ENCODE results near the gene CYSRT1. TPM values are rescaled to one million over a fixed set of nuclear protein-coding genes. Genes with fewer than 3 reads are reported as not detected.
A peak's percentile ranks its signal among the peaks of the same experiment; 100 is the strongest.

CYSRT1 gene
- total and polyA plus RNA-seq, 7 experiments from 2014 or later, result 0.45 to 0.63 (median 0.49) TPM; not detected in 3

DNA sequence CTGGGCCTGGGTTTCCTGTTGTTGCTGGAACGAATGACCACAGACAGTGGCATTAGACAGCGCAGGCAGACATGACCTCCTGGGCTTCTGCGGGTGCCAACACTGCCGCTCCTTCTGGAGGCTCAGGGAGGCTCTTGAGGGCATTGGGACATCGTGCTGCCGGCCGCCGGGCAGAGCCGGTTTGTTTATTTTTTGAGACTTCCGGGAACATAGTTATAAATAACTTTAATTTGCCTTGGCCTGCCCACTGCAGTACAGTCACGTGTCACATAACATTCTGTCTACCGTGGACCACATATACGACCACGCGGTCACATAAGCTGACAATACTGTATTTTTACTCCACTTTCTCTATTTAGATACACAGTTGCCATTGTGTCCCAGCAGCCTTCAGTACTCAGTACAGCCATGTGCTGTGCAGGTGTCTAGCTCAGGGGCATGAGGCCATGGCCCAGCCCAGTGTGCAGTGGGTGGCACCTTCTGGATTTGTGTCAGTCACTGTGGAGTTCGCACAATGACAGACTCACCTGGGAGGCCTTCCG lies 44.3 kb downstream of the CYSRT1 start:
- Mint-ChIP-seq H3K4me3 (no peak overlapping the region), H3K4me1 (peaks cover 7 to 22% (median 14%) of the 10 kb centered on the region in 7 donors), H3K27ac (no peak overlapping the region), H3K9me3 (no peaks in the 10 kb centered on the region), H3K27me3 (no peaks in the 10 kb centered on the region), H3K36me3 (peaks cover 4 to 30% (median 5%) of the 10 kb centered on the region in 5 donors)
- CTCF ChIA-PET, result no interaction called here
- Histone ChIP-seq H3K27ac (ENCODE audit: low read depth, low read length) (no peak overlapping the region), H3K36me3 (ENCODE audit: control insufficient read depth in 2 of 3, insufficient read depth in 3 of 3, low read length in 3 of 3) (peaks cover 0 to 66% (median 4%) of the 10 kb centered on the region in 3 experiments), H3K4me1 (ENCODE audit: control insufficient read depth in 2 of 2, insufficient read depth in 2 of 2, low read length in 2 of 2) (peaks cover 0 to 16% of the 10 kb centered on the region in 2 donors), H3K4me3 (ENCODE audit: low read length) (no peak overlapping the region), H3K27me3 (ENCODE audit: control insufficient read depth in 2 of 2, insufficient read depth in 2 of 2, low read length in 2 of 2) (no peaks in the 10 kb centered on the region), H3K9me3 (ENCODE audit: control insufficient read depth in 2 of 3, low read length in 3 of 3) (no peaks in the 10 kb centered on the region)
- no peak for DNase-seq
- intact Hi-C loops (cut with micrococcal nuclease), result no loop called here
- no peak for ATAC-seq
- POLR2A ChIA-PET, result no interaction called here

DNA sequence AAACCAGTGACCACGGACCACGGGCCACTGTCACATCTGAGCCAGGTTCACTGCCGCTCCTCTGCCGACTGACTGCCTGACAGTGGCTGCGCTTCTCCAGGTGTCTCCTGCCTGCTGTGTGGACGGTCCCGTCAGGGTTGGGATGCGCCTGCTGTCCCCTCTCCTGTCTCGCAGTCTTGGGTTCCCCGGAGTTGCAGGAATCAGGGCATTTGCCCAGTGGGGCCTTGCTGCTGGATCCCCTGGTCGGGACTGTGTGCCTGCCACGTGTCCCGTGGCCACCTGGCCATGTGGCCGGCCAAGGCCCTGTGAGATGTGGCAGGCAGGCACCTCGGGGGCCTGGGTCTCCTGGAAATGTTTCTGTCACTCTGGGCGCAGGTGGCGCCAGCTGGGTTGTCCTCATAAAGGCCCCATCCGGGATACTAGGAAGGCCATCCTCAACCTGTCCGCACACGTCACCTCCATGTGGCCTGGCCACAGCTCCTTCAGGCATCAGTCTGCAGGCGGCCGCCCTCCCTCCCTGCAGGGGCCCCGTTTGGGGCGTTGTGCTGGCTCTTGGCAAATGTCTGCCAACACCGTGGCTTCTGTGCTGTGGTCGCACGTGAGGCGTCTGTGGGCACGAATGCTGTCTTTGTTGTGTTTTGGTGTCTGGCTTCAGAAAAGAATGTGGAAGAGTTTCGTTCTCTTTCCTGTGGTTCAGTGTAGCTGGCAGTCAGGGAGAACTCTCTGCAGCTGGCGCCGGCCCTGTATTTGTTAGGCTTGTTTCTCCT lies 46.1 kb downstream of the CYSRT1 start:
- peaks cover 0 to 16% of the 10 kb centered on the region in 2 donors for H3K4me1 ChIP-seq (ENCODE audit: control insufficient read depth in 2 of 2, insufficient read depth in 2 of 2, low read length in 2 of 2)
- no peak overlapping the region for H3K27ac ChIP-seq (ENCODE audit: low read depth, low read length)
- Mint-ChIP-seq H3K9me3 (no peaks in the 10 kb centered on the region), H3K27me3 (no peaks in the 10 kb centered on the region), H3K4me1 (peaks cover 14 to 27% (median 16%) of the 10 kb centered on the region in 7 donors), H3K36me3 (peaks cover 4 to 28% (median 5%) of the 10 kb centered on the region in 5 donors), H3K27ac (peak overlapping the region in 6 of 9 donors; percentile 19 to 82 (median 64)), H3K4me3 (peak overlapping the region; percentile 30 to 78 (median 57))
- H3K4me3 ChIP-seq (ENCODE audit: low read length), result no peak overlapping the region
- DNase-seq (peak in 7 of 9 donors; percentile 39 to 67 (median 58)), ATAC-seq (peak; percentile 67)
- no peaks in the 10 kb centered on the region for H3K27me3 ChIP-seq (ENCODE audit: control insufficient read depth in 2 of 2, insufficient read depth in 2 of 2, low read length in 2 of 2)
- intact Hi-C loops (cut with micrococcal nuclease), result loop anchor here in 1 of 2 donors (2.0 kb wide), 1 partner anchor 16 kb away; the partner anchor contains the start of gene NELFB
- peaks cover 0 to 53% (median 4%) of the 10 kb centered on the region in 3 experiments for H3K36me3 ChIP-seq (ENCODE audit: control insufficient read depth in 2 of 3, insufficient read depth in 3 of 3, low read length in 3 of 3)
- ChIA-PET POLR2A (interaction anchor here (1.0 to 2.4 kb wide), 2 partner anchors 15 to 30 kb away, joined by 6 to 8 read pairs; partner anchors contain the start of gene TUBB4B), CTCF (interaction anchor here (0.6 kb wide), 1 partner anchor 23 kb away, joined by 3 read pairs; no protein-coding TSS in a partner anchor)
- H3K9me3 ChIP-seq (ENCODE audit: control insufficient read depth in 2 of 3, low read length in 3 of 3), result no peaks in the 10 kb centered on the region

DNA sequence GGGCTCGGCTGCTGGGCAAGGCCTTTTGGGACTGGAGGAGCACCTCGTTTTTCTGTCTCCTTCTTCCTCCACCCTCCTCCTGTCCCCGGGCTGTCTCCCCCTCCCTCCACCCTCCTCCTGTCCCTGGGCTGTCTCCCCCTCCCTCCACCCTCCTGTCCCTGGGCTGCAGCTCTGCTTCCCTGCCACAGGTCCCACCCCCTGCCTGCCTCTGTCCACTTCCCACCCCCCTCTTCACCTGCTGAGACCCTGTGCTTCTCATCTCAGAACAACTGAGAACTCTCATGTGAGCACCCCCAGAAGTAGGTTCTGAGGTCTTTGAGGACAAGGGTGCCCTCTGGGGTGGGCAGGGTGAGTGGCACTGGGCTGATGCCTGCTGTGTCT lies 46.7 kb downstream of the CYSRT1 start:
- H3K9me3 Mint-ChIP-seq, result no peaks in the 10 kb centered on the region
- peaks cover 14 to 28% (median 19%) of the 10 kb centered on the region in 7 donors for H3K4me1 Mint-ChIP-seq
- H3K9me3 ChIP-seq (ENCODE audit: control insufficient read depth in 2 of 3, low read length in 3 of 3), result no peaks in the 10 kb centered on the region
- H3K27ac Mint-ChIP-seq, result peak overlapping the region in 5 of 9 donors; percentile 19 to 82 (median 56)
- H3K4me3 Mint-ChIP-seq, result peak overlapping the region; percentile 30 to 78 (median 57)
- intact Hi-C loops (cut with micrococcal nuclease), result loop anchor here in 1 of 2 donors (2.0 kb wide), 1 partner anchor 17 kb away; the partner anchor contains the start of gene NELFB
- H3K27ac ChIP-seq (ENCODE audit: low read depth, low read length), result no peak overlapping the region
- CTCF ChIA-PET, result interaction anchor here (0.6 kb wide), 1 partner anchor 23 kb away, joined by 3 read pairs; no protein-coding TSS in a partner anchor
- no peak for ATAC-seq
- no peaks in the 10 kb centered on the region for H3K27me3 Mint-ChIP-seq
- peaks cover 4 to 28% (median 5%) of the 10 kb centered on the region in 5 donors for H3K36me3 Mint-ChIP-seq
- no peaks in the 10 kb centered on the region for H3K27me3 ChIP-seq (ENCODE audit: control insufficient read depth in 2 of 2, insufficient read depth in 2 of 2, low read length in 2 of 2)
- H3K4me1 ChIP-seq (ENCODE audit: control insufficient read depth in 2 of 2, insufficient read depth in 2 of 2, low read length in 2 of 2), result peaks cover 0 to 16% of the 10 kb centered on the region in 2 donors
- POLR2A ChIA-PET, result interaction anchor here (1.0 to 2.4 kb wide), 3 partner anchors 8 to 31 kb away, joined by 5 to 8 read pairs (median 6); partner anchors contain the start of gene TUBB4B
- DNase-seq, result no peak
- peaks cover 0 to 48% (median 2%) of the 10 kb centered on the region in 3 experiments for H3K36me3 ChIP-seq (ENCODE audit: control insufficient read depth in 2 of 3, insufficient read depth in 3 of 3, low read length in 3 of 3)
- H3K4me3 ChIP-seq (ENCODE audit: low read length), result no peak overlapping the region

DNA sequence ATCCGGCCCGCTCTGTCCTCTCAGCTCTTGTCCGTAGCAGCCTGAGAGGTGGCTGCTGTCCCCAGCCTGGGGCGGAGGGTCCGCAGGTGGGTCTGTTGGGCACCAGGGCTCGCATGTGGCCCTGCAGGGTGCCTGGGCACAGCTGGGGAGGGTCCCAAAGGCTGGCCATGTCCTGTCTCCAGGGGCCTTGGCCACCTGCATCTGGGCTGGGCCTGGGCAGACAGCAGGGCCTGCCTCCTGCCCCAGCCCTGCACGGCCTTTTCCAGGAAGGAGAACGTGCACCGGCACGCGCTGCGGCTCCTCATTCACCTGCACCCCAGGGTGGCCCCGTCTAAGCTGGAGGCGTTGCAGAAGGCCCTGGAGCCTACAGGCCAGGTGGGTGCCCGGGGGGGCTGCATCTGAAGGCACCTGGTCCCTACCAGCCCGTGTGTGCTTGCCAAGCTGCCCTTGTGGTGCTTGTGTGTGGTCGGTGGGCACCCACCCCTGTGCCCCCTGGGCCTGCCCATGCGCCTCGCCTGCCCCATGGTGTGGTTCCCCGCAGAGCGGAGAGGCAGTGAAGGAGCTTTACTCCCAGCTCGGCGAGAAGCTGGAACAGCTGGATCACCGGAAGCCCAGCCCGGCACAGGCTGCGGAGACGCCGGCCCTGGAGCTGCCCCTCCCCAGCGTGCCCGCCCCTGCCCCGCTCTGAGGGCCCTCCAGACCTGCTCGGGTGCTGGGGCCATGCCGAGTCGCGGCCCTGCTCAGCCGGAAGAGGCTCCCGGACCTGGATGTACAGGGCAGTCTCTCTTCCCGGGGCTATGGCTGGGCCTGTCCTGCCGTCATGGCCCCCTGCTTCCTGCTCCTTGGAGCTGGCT lies 47.5 kb downstream of the CYSRT1 start:
- H3K27ac ChIP-seq (ENCODE audit: low read depth, low read length), result no peak overlapping the region
- H3K9me3 ChIP-seq (ENCODE audit: control insufficient read depth in 2 of 3, low read length in 3 of 3), result no peaks in the 10 kb centered on the region
- peaks cover 0 to 40% (median 0%) of the 10 kb centered on the region in 3 experiments for H3K36me3 ChIP-seq (ENCODE audit: control insufficient read depth in 2 of 3, insufficient read depth in 3 of 3, low read length in 3 of 3)
- ChIA-PET POLR2A (interaction anchor here (0.5 to 2.4 kb wide), 3 partner anchors 8 to 32 kb away, joined by 4 to 8 read pairs (median 5); partner anchors contain the start of gene TUBB4B), CTCF (interaction anchor here (0.8 kb wide), 1 partner anchor 91 kb away, joined by 3 read pairs; no protein-coding TSS in a partner anchor)
- Mint-ChIP-seq H3K27me3 (no peaks in the 10 kb centered on the region), H3K4me1 (peaks cover 16 to 34% (median 27%) of the 10 kb centered on the region in 7 donors), H3K9me3 (no peaks in the 10 kb centered on the region), H3K27ac (no peak overlapping the region), H3K4me3 (peak overlapping the region in 1 of 10 donors; percentile 16), H3K36me3 (peaks cover 4 to 28% (median 5%) of the 10 kb centered on the region in 5 donors)
- H3K4me1 ChIP-seq (ENCODE audit: control insufficient read depth in 2 of 2, insufficient read depth in 2 of 2, low read length in 2 of 2), result peaks cover 0 to 23% of the 10 kb centered on the region in 2 donors
- intact Hi-C loops (cut with micrococcal nuclease), result no loop called here
- no peak overlapping the region for H3K4me3 ChIP-seq (ENCODE audit: low read length)
- H3K27me3 ChIP-seq (ENCODE audit: control insufficient read depth in 2 of 2, insufficient read depth in 2 of 2, low read length in 2 of 2), result no peaks in the 10 kb centered on the region
- no peak for DNase-seq
- no peak for ATAC-seq

DNA sequence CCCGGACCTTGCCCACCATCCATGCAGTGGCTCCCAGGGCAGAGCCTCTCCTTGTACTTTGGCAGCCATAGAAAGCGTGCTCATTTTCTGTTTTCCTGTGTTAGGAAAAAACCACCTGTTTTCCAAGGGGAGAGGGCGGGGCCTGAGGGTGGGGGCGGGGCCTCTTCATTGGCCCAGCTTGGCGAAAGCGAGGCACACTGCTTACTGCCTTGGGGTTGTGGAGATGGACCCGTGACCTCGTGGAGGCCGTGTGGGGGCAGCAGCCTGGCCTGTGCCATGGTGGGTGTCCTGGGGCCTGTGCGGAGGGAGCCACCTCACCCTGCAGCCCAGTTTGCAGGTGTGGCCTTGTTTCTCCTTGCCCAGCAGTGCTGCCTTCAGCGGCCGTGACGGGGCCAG lies 48.1 kb downstream of the CYSRT1 start:
- POLR2A ChIA-PET, result interaction anchor here (0.5 to 2.4 kb wide), 4 partner anchors 9 to 32 kb away, joined by 4 to 8 read pairs (median 4); partner anchors contain the start of gene TUBB4B

More for the DNA sequence above, 48.1 kb downstream of the CYSRT1 start:
- peaks cover 0 to 34% (median 0%) of the 10 kb centered on the region in 3 experiments for H3K36me3 ChIP-seq (ENCODE audit: control insufficient read depth in 2 of 3, insufficient read depth in 3 of 3, low read length in 3 of 3)
- no peak overlapping the region for H3K27ac Mint-ChIP-seq
- H3K4me1 ChIP-seq (ENCODE audit: control insufficient read depth in 2 of 2, insufficient read depth in 2 of 2, low read length in 2 of 2), result peaks cover 0 to 30% of the 10 kb centered on the region in 2 donors
- no peak overlapping the region for H3K4me3 Mint-ChIP-seq
- DNase-seq (no peak), ATAC-seq (no peak)
- H3K4me1 Mint-ChIP-seq, result peaks cover 18 to 34% (median 30%) of the 10 kb centered on the region in 7 donors
- intact Hi-C loops (cut with micrococcal nuclease), result no loop called here
- H3K27ac ChIP-seq (ENCODE audit: low read depth, low read length), result no peak overlapping the region
- CTCF ChIA-PET, result interaction anchor here (0.8 kb wide), 1 partner anchor 90 kb away, joined by 3 read pairs; no protein-coding TSS in a partner anchor
- H3K9me3 ChIP-seq (ENCODE audit: control insufficient read depth in 2 of 3, low read length in 3 of 3), result no peaks in the 10 kb centered on the region
- no peaks in the 10 kb centered on the region for H3K9me3 Mint-ChIP-seq
- H3K27me3 ChIP-seq (ENCODE audit: control insufficient read depth in 2 of 2, insufficient read depth in 2 of 2, low read length in 2 of 2), result no peaks in the 10 kb centered on the region
- H3K4me3 ChIP-seq (ENCODE audit: low read length), result no peak overlapping the region
- no peaks in the 10 kb centered on the region for H3K27me3 Mint-ChIP-seq
- peaks cover 4 to 24% (median 5%) of the 10 kb centered on the region in 5 donors for H3K36me3 Mint-ChIP-seq

Data from naive thymus-derived CD4-positive, alpha-beta T cell (primary cell).